ENCODE data around the gene GDPD4. TPM values are rescaled to one million over a fixed set of nuclear protein-coding genes. Genes with fewer than 3 reads are reported as not detected.

GDPD4 gene
- total RNA-seq, 1 experiment from 2014 or later, result not detected

DNA sequence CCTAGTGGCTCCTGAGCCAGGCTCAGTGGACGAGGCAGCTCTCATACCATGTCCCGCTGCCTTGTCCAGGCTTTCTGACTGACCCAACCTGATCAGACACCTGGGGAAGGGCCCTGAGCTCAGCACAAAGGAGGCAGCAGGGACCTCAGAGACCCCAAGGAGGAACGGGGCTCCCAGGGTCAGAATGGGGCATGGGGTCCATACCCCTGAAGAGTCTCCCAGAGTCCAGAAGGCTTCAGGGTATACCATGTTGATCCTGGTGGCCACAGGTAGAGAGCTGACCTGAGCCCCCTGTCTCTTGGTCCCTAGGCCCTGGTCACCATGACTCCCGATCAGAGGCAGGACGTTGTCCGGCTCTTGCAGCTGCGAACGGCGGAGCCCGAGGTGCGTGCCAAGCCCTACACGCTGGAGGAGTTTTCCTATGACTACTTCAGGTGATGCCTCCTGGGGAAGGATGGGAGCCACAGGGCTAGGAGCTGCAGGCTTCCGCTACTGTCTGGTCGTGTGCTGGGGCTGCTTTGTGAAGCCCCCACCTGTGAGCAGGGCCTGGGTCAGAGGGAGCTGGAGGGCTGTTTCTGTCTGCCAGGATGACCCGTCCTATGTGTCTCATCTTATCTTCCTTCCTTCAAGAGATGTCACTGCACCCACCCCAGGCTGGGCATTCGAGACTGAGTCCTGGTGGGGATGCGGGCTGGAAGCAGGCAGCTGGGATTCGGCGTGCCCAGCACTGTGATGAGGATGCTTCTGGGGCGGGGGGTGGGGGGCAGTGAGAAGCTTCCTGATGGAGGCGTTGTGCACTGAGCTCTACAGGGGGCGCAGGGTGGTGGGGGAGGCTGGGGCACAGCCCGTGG, 99.3 kb downstream of the GDPD4 start:
- TF ChIP-seq, protein P1, sequence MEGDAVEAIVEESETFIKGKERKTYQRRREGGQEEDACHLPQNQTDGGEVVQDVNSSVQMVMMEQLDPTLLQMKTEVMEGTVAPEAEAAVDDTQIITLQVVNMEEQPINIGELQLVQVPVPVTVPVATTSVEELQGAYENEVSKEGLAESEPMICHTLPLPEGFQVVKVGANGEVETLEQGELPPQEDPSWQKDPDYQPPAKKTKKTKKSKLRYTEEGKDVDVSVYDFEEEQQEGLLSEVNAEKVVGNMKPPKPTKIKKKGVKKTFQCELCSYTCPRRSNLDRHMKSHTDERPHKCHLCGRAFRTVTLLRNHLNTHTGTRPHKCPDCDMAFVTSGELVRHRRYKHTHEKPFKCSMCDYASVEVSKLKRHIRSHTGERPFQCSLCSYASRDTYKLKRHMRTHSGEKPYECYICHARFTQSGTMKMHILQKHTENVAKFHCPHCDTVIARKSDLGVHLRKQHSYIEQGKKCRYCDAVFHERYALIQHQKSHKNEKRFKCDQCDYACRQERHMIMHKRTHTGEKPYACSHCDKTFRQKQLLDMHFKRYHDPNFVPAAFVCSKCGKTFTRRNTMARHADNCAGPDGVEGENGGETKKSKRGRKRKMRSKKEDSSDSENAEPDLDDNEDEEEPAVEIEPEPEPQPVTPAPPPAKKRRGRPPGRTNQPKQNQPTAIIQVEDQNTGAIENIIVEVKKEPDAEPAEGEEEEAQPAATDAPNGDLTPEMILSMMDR (conservative IDR thresholded peaks at IDR 0.05; ENCODE audit: low read depth, low read length), result no peak
- TF ChIP-seq EZH2 (IDR thresholded peaks at IDR 0.05; ENCODE audit: borderline replicate concordance, low read depth, low read length, poor library complexity, severe bottlenecking), result no peak
- H3K36me3 ChIP-seq (ENCODE audit: insufficient read depth, low read length, poor library complexity, severe bottlenecking), result no peaks in the 10 kb centered on the region
- no peak overlapping the region for H3K4me3 ChIP-seq (ENCODE audit: low read depth, low read length, poor library complexity, severe bottlenecking)
- no peak for DNase-seq (ENCODE audit: low spot score)
- intact Hi-C loops (cut with micrococcal nuclease; ENCODE audit: unreplicated experiment), result no loop called here
- ChIA-PET POLR2A (ENCODE audit: low non-redundant PET) (interaction anchor here (0.6 kb wide), 2 partner anchors 16 to 136 kb away, joined by 3 read pairs; no protein-coding TSS in a partner anchor), CTCF (interaction anchor here (0.5 kb wide), 1 partner anchor 155 kb away, joined by 7 read pairs; no protein-coding TSS in a partner anchor)
- no TSS peak for BruUV-seq (replicated peaks)
- H3K4me1 ChIP-seq (ENCODE audit: insufficient read depth, low read length, poor library complexity, severe bottlenecking), result no peaks in the 10 kb centered on the region
- H3K27me3 ChIP-seq (replicated peaks; ENCODE audit: insufficient read depth, low read depth, low read length, poor library complexity), result no peaks in the 10 kb centered on the region
- no peak overlapping the region for H3K27ac ChIP-seq (ENCODE audit: low read depth, low read length, poor library complexity, severe bottlenecking)
- no peaks in the 10 kb centered on the region for H3K9me3 ChIP-seq (ENCODE audit: low read depth, low read length, poor library complexity, severe bottlenecking)

DNA sequence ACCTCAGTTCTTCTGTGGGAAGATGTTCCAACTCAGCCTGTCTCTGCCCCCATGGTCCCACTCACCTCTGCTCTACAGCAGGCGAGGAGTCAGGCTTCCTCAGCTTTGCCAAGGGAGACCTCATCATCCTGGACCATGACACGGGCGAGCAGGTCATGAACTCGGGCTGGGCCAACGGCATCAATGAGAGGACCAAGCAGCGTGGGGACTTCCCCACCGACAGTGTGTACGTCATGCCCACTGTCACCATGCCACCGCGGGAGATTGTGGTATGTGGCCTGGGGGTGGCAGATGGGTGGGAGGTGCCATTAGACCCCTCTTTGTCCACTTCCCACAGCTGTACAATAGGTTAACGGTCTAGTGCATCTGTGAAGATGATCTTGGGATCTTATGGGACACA, 100.1 kb downstream of the GDPD4 start:
- no peaks in the 10 kb centered on the region for H3K36me3 ChIP-seq (ENCODE audit: insufficient read depth, low read length, poor library complexity, severe bottlenecking)
- TF ChIP-seq, protein P1 (conservative IDR thresholded peaks at IDR 0.05; ENCODE audit: low read depth, low read length), result no peak
- no peak for TF ChIP-seq EZH2 (IDR thresholded peaks at IDR 0.05; ENCODE audit: borderline replicate concordance, low read depth, low read length, poor library complexity, severe bottlenecking)
- no peak overlapping the region for H3K4me3 ChIP-seq (ENCODE audit: low read depth, low read length, poor library complexity, severe bottlenecking)
- no peak overlapping the region for H3K27ac ChIP-seq (ENCODE audit: low read depth, low read length, poor library complexity, severe bottlenecking)
- BruUV-seq (replicated peaks), result no TSS peak
- no peaks in the 10 kb centered on the region for H3K4me1 ChIP-seq (ENCODE audit: insufficient read depth, low read length, poor library complexity, severe bottlenecking)
- no peaks in the 10 kb centered on the region for H3K27me3 ChIP-seq (replicated peaks; ENCODE audit: insufficient read depth, low read depth, low read length, poor library complexity)
- intact Hi-C loops (cut with micrococcal nuclease; ENCODE audit: unreplicated experiment), result no loop called here
- no peak for DNase-seq (ENCODE audit: low spot score)
- ChIA-PET POLR2A (ENCODE audit: low non-redundant PET) (no interaction called here), CTCF (no interaction called here)
- H3K9me3 ChIP-seq (ENCODE audit: low read depth, low read length, poor library complexity, severe bottlenecking), result no peaks in the 10 kb centered on the region

DNA sequence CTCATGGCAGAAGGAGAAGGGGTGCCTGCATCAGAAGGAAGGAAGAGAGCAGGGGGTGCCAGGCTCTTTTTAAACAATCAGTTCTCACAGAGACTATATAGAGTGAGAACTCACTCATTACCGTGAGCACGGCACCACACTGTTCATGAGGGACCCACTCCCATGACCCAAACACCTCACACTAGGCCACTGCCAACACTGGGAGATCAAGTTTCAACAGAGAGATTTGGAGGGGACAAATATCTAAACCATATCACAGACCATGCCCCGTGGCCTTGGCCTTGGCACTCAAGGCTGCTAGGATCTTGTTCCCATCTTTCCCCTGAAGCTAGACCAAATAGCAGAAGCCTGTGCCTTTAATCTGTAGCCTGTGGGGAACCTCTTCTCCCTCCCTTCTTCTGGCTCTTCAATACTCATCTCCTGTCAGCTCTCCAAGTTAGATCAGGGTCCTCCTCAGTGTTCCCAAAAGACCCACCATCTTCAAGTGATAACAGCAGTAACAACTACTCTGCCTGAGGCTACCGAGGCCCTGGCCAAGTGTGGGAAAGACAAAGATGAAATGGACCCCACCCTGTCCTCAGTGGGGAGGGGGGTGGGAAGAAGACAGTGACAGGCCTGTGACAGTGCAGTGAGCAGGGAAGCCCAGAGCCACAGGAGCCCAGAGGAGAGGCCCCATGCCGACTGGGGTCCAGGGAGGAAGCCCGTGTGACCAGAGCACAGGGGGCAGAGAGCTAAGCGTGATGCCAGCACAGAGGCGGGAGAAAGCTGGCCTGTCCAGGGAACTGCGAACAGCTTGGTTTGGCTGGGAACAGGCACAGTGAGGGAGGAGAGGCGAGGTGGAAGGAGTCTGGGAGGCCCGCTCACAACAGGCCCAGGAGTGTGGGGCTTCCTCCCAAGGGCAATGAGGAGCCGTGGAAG, 100.9 kb downstream of the GDPD4 start:
- POLR2A ChIA-PET (ENCODE audit: low non-redundant PET), result no interaction called here
- no TSS peak for BruUV-seq (replicated peaks)

More for the DNA sequence above, 100.9 kb downstream of the GDPD4 start:
- CTCF ChIA-PET, result no interaction called here
- H3K36me3 ChIP-seq (ENCODE audit: insufficient read depth, low read length, poor library complexity, severe bottlenecking), result no peaks in the 10 kb centered on the region
- H3K9me3 ChIP-seq (ENCODE audit: low read depth, low read length, poor library complexity, severe bottlenecking), result no peaks in the 10 kb centered on the region
- no peaks in the 10 kb centered on the region for H3K27me3 ChIP-seq (replicated peaks; ENCODE audit: insufficient read depth, low read depth, low read length, poor library complexity)
- no peaks in the 10 kb centered on the region for H3K4me1 ChIP-seq (ENCODE audit: insufficient read depth, low read length, poor library complexity, severe bottlenecking)
- no peak for TF ChIP-seq EZH2 (IDR thresholded peaks at IDR 0.05; ENCODE audit: borderline replicate concordance, low read depth, low read length, poor library complexity, severe bottlenecking)
- TF ChIP-seq, protein P1 (conservative IDR thresholded peaks at IDR 0.05; ENCODE audit: low read depth, low read length), result no peak
- H3K27ac ChIP-seq (ENCODE audit: low read depth, low read length, poor library complexity, severe bottlenecking), result no peak overlapping the region
- intact Hi-C loops (cut with micrococcal nuclease; ENCODE audit: unreplicated experiment), result no loop called here
- no peak for DNase-seq (ENCODE audit: low spot score)
- H3K4me3 ChIP-seq (ENCODE audit: low read depth, low read length, poor library complexity, severe bottlenecking), result no peak overlapping the region
